ENCODE results near the gene FRRS1.

DNA sequence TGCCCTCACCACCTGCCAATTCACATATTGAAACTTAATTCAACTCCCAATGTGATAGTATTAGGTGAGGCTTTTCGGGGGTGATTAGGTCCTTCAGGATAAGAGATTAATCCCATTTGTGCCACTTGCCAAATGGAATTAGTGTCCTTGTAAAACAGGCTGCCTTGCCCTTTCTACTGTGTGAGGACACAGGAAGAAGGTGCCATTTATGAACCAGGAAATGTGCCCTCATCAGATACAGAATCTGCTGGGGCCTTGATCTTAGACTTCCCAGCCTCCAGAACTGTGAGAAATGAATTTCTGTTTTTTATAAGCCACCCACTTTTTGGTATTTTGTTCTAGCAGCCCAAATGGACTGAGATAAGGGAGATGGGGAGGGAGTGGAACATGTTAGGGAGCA, 44.6 kb upstream of the FRRS1 start:
- TF ChIP-seq, protein P1, sequence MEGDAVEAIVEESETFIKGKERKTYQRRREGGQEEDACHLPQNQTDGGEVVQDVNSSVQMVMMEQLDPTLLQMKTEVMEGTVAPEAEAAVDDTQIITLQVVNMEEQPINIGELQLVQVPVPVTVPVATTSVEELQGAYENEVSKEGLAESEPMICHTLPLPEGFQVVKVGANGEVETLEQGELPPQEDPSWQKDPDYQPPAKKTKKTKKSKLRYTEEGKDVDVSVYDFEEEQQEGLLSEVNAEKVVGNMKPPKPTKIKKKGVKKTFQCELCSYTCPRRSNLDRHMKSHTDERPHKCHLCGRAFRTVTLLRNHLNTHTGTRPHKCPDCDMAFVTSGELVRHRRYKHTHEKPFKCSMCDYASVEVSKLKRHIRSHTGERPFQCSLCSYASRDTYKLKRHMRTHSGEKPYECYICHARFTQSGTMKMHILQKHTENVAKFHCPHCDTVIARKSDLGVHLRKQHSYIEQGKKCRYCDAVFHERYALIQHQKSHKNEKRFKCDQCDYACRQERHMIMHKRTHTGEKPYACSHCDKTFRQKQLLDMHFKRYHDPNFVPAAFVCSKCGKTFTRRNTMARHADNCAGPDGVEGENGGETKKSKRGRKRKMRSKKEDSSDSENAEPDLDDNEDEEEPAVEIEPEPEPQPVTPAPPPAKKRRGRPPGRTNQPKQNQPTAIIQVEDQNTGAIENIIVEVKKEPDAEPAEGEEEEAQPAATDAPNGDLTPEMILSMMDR (IDR thresholded peaks at IDR 0.05; ENCODE audit: low read length), result no peak
- TF ChIP-seq EZH2phosphoT487 (IDR thresholded peaks at IDR 0.05; ENCODE audit: low read length), result no peak
- TF ChIP-seq EZH2 (optimal IDR thresholded peaks at IDR 0.05; ENCODE audit: low read depth, low read length), result no peak

Data from MM.1S (cell line).